IMR-90 (cell line): Measurements from ENCODE around the gene GCH1. TPM values are rescaled to one million over a fixed set of nuclear protein-coding genes. Genes with fewer than 3 reads are reported as not detected.

Experiments
- ATAC-seq: fragments of 200-7000 bp; cut with Tn5 transposase; 2 replicates; pipeline ENCODE4 v1.9.1; 2020; ENCODE audit warnings: low read depth, mild to moderate bottlenecking, moderate library complexity
- BruUV-seq: library from RNA; stranded (reverse); fragments of 400-500 nt; replicated peaks from 2 replicates; lab custom pipeline; 2021; lab: Mats Ljungman, UMichigan
- CTCF ChIA-PET: fragments of 300-600 bp; formaldehyde crosslinking; extraction: SDS; loops from one replicate; lab custom pipeline; 2021; ENCODE audit warnings: antibody characterized with exemption; lab: Yijun Ruan, JAX
- POLR2A ChIA-PET: fragments of 300-600 bp; sonication (Branson Sonifier 250); formaldehyde crosslinking; loops from one replicate; lab custom pipeline; 2022; ENCODE audit warnings: antibody characterized with exemption; ENCODE audit not compliant: unreplicated experiment; lab: Charles Lee
- DNase-seq: peaks from one replicate; pipeline ENCODE4 v3.0.0; 2013
- H2AFZ ChIP-seq: replicated peaks from 2 replicates; pipeline ENCODE3; 2013; ENCODE audit warnings: low read length, mild to moderate bottlenecking; ENCODE audit not compliant: poor library complexity
- H2AK5ac ChIP-seq: 2 replicates; pipeline ENCODE4 v1.6.1; 2013; ENCODE audit warnings: low read depth, low read length, inconsistent platforms
- H2AK9ac ChIP-seq: replicated peaks from 2 replicates; pipeline ENCODE3; 2013; ENCODE audit warnings: mild to moderate bottlenecking, low read depth, low read length, moderate library complexity; ENCODE audit not compliant: poor library complexity
- H2BK120ac ChIP-seq: 2 replicates; pipeline ENCODE4 v1.6.1; 2013; ENCODE audit warnings: low read depth, low read length, inconsistent platforms
- H2BK15ac ChIP-seq: 3 replicates; pipeline ENCODE4 v1.6.1; 2013; ENCODE audit warnings: low read depth, low read length, inconsistent platforms
- H2BK20ac ChIP-seq: 2 replicates; pipeline ENCODE4 v1.6.1; 2013; ENCODE audit warnings: low read depth, mild to moderate bottlenecking, inconsistent platforms, low read length, moderate library complexity
- H2BK5ac ChIP-seq: 2 replicates; pipeline ENCODE4 v1.6.1; 2013; ENCODE audit warnings: mild to moderate bottlenecking, low read depth, low read length, inconsistent platforms; ENCODE audit not compliant: poor library complexity, severe bottlenecking
- H3K14ac ChIP-seq: replicated peaks from 2 replicates; pipeline ENCODE4 v1.6.1; 2013; ENCODE audit warnings: low read depth, low read length, inconsistent platforms
- H3K18ac ChIP-seq: 2 replicates; pipeline ENCODE4 v1.6.1; 2013; ENCODE audit warnings: low read depth, low read length, control low read depth
- H3K23ac ChIP-seq: 2 replicates; pipeline ENCODE4 v1.6.1; 2013; ENCODE audit warnings: low read depth, low read length, inconsistent platforms
- H3K27ac ChIP-seq: 2 replicates; pipeline ENCODE4 v1.5.1; 2013; ENCODE audit warnings: mild to moderate bottlenecking, control low read depth, low read length; ENCODE audit not compliant: insufficient read depth
- H3K27me3 ChIP-seq: 2 replicates; pipeline ENCODE4 v1.6.1; 2013; ENCODE audit warnings: low read length; ENCODE audit not compliant: control insufficient read depth, insufficient read depth
- H3K36me3 ChIP-seq: 2 replicates; pipeline ENCODE4 v1.6.1; 2013; ENCODE audit warnings: low read length, mixed read lengths; ENCODE audit not compliant: control insufficient read depth, insufficient read depth
- H3K4ac ChIP-seq: 2 replicates; pipeline ENCODE4 v1.6.1; 2013; ENCODE audit warnings: low read depth, low read length, inconsistent platforms
- H3K4me1 ChIP-seq: 2 replicates; pipeline ENCODE4 v1.6.1; 2013; ENCODE audit warnings: low read length, mixed read lengths; ENCODE audit not compliant: control insufficient read depth, insufficient read depth
- H3K4me2 ChIP-seq: 2 replicates; pipeline ENCODE4 v1.6.1; 2013; ENCODE audit warnings: low read depth, mild to moderate bottlenecking, control low read depth, low read length, moderate library complexity
- H3K4me3 ChIP-seq: 2 replicates; pipeline ENCODE4 v1.5.1; 2013; ENCODE audit warnings: low read depth, mild to moderate bottlenecking, control low read depth, low read length, moderate library complexity; ENCODE audit not compliant: insufficient read depth
- H3K56ac ChIP-seq: 2 replicates; pipeline ENCODE4 v1.6.1; 2013; ENCODE audit warnings: low read length, inconsistent platforms; ENCODE audit not compliant: insufficient read depth; ENCODE audit errors: extremely low read depth
- H3K79me1 ChIP-seq, 2 experiments: 2 replicates each; pipeline ENCODE4 v1.6.1; 2013; ENCODE audit warnings: low read length in 2 of 2, inconsistent platforms in 1 of 2, low read depth in 1 of 2
- H3K9ac ChIP-seq: 2 replicates; pipeline ENCODE4 v1.6.1; 2013; ENCODE audit warnings: low read depth, low read length, control low read depth
- H3K9me1 ChIP-seq: 2 replicates; pipeline ENCODE4 v1.6.1; 2013; ENCODE audit warnings: low read length, inconsistent platforms; ENCODE audit not compliant: insufficient read depth
- H3K9me3 ChIP-seq: 2 replicates; pipeline ENCODE4 v1.6.1; 2013; ENCODE audit warnings: low read length; ENCODE audit not compliant: control insufficient read depth, insufficient read depth
- H4K20me1 ChIP-seq: 2 replicates; pipeline ENCODE4 v1.6.1; 2013; ENCODE audit warnings: low read length, inconsistent platforms; ENCODE audit not compliant: insufficient read depth
- H4K5ac ChIP-seq: 2 replicates; pipeline ENCODE4 v1.6.1; 2013; ENCODE audit warnings: mild to moderate bottlenecking, low read depth, low read length, control low read depth
- H4K8ac ChIP-seq, 2 experiments: 2 replicates each; pipeline ENCODE4 v1.6.1; 2013; ENCODE audit warnings: low read depth in 2 of 2, low read length in 2 of 2, control low read depth in 1 of 2, inconsistent platforms in 1 of 2
- H4K91ac ChIP-seq: 2 replicates; pipeline ENCODE4 v1.6.1; 2013; ENCODE audit warnings: low read depth, low read length, inconsistent platforms; ENCODE audit not compliant: insufficient read depth
- FOS ChIP-seq: fragments of 150-350 bp; IDR thresholded peaks from 2 replicates; pipeline ENCODE4 v1.6.1; 2016; ENCODE audit warnings: low read depth, low read length
- MAZ ChIP-seq: IDR thresholded peaks from 2 replicates; pipeline ENCODE4 v1.6.1; 2012; ENCODE audit warnings: low read depth, mild to moderate bottlenecking, low read length, improper control_type of control experiment, moderate library complexity, borderline replicate concordance
- RCOR1 ChIP-seq: IDR thresholded peaks from 2 replicates; pipeline ENCODE4 v1.6.1; 2012; ENCODE audit warnings: mild to moderate bottlenecking, low read length, improper control_type of control experiment; ENCODE audit not compliant: insufficient replicate concordance
- WGBS, 2 experiments: methylation state at CpG; one replicate each; pipeline versions ENCODE4 v1.1.5 to v1.1.7; 2013; ENCODE audit warnings: missing lambda C conversion rate in 2 of 2; ENCODE audit not compliant: insufficient read length in 1 of 2; ENCODE audit errors: extremely low coverage in 2 of 2; 5-methylcytosine and 5-hydroxymethylcytosine counted together
- dilution Hi-C: fragments of 300-500 bp; cut with HindIII; formaldehyde crosslinking; loops from one replicate; pipeline ENCODE4 v1.14.3; 2018; ENCODE audit warnings: low sequenced_read_pairs; ENCODE audit not compliant: unreplicated experiment
- in situ Hi-C: fragments of 300-500 bp; cut with MboI; formaldehyde crosslinking; loops from 3 replicates; pipeline ENCODE4 v1.14.3; 2019; ENCODE audit warnings: low sequenced_read_pairs, inconsistent platforms, mixed read lengths
- intact Hi-C: fragments of 100-400 bp; cut with micrococcal nuclease; formaldehyde crosslinking; loops from 2 replicates; pipeline ENCODE4 v1.10.0; 2022
- polyA plus RNA-seq, 3 experiments: library from polyadenylated mRNA; depleted of rRNA; stranded (reverse); fragments of >200 nt; gene quantifications; 2 replicates each; pipeline ENCODE4 v1.2.3, GENCODE V29; 2012; ENCODE audit warnings: low replicate concordance in 1 of 3
- total RNA-seq: library from RNA; depleted of rRNA; stranded (reverse); fragments of >200 nt; gene quantifications from 2 replicates; pipeline ENCODE4 v1.2.3, GENCODE V29; 2012
- TF ChIP-seq, protein P1 (sequence below): fragments of 150-350 bp; IDR thresholded peaks from 2 replicates; pipeline ENCODE4 v1.6.1; 2017; ENCODE audit warnings: mild to moderate bottlenecking, antibody characterized with exemption, low read length, low read depth

The GCH1 gene
- total and polyA plus RNA-seq, 2 of the 4 experiments (the other 2 are of a cell fraction): 0.54 to 0.74 TPM

DNA sequence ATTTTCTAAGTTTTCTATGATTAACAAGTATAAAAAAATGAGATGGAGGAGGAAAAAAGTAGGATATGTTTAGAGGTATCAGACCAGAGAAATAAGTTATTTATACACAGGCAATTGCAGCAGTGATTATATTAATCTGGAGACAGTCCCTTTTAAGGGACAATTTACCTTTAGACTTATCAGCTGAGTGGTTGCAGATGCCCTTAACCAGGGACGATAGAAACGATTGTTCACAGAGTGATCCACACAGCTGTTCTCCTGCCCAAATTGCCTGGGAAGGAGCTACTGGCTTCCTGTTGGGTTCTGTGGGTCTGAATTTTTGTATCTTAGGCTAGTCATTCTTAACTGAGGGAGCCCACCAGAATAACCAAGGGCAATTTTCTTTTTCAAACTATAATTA is 66.4 kb downstream of the GCH1 start:
- H3K9ac ChIP-seq: no peak overlapping the region
- H2AK9ac ChIP-seq: no peak overlapping the region
- BruUV-seq: no TSS peak
- no peaks in the 10 kb centered on the region for H4K20me1 ChIP-seq
- intact Hi-C loops: no loop called here
- no peak overlapping the region for H3K4me3 ChIP-seq
- no peaks in the 10 kb centered on the region for H3K36me3 ChIP-seq
- H3K18ac ChIP-seq: no peak overlapping the region
- ChIA-PET POLR2A (no interaction called here), CTCF (interaction anchor here (0.5 to 0.6 kb wide), 2 partner anchors 20 to 176 kb away, joined by 3 to 4 read pairs; no protein-coding TSS in a partner anchor)
- ATAC-seq: no peak
- H3K27me3 ChIP-seq: peaks cover 16% of the 10 kb centered on the region
- no peak overlapping the region for H2AK5ac ChIP-seq
- no peak for DNase-seq
- no peak overlapping the region for H4K8ac ChIP-seq
- in situ Hi-C loops: no loop called here
- no peak overlapping the region for H3K4me2 ChIP-seq
- H3K23ac ChIP-seq: no peak overlapping the region
- H3K4ac ChIP-seq: no peak overlapping the region
- no peaks in the 10 kb centered on the region for H3K79me1 ChIP-seq
- no peak overlapping the region for H4K91ac ChIP-seq
- dilution Hi-C loops: no loop called here
- H2BK5ac ChIP-seq: no peak overlapping the region
- no peaks in the 10 kb centered on the region for H3K4me1 ChIP-seq
- H2BK20ac ChIP-seq: no peak overlapping the region
- no peak overlapping the region for H3K27ac ChIP-seq
- no peak overlapping the region for H3K56ac ChIP-seq
- H3K9me3 ChIP-seq: peaks cover 4% of the 10 kb centered on the region; the same call in 1 of the 2 replicates
- H2BK15ac ChIP-seq: no peak overlapping the region
- H2AFZ ChIP-seq: no peak overlapping the region
- TF ChIP-seq, protein P1, sequence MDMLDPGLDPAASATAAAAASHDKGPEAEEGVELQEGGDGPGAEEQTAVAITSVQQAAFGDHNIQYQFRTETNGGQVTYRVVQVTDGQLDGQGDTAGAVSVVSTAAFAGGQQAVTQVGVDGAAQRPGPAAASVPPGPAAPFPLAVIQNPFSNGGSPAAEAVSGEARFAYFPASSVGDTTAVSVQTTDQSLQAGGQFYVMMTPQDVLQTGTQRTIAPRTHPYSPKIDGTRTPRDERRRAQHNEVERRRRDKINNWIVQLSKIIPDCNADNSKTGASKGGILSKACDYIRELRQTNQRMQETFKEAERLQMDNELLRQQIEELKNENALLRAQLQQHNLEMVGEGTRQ: no peak
- no peak for TF ChIP-seq MAZ
- no peak for TF ChIP-seq FOS
- TF ChIP-seq RCOR1: no peak
- no peaks in the 10 kb centered on the region for H3K9me1 ChIP-seq
- no peak overlapping the region for H3K14ac ChIP-seq
- no peak overlapping the region for H4K5ac ChIP-seq
- H2BK120ac ChIP-seq: no peak overlapping the region
- no CpG with 5 or more reads among the region's 2 CpGs for WGBS, 2 experiments
